Panc1 (cell line): ENCODE results near the gene EFEMP1.

Experiments used
- POLR2AphosphoS5 ChIP-seq: IDR thresholded peaks from 2 replicates; pipeline ENCODE4 v1.6.1; 2012; ENCODE audit warnings: mild to moderate bottlenecking, low read depth, low read length, moderate library complexity
- SIN3A ChIP-seq: IDR thresholded peaks from 2 replicates; pipeline ENCODE4 v1.6.1; 2012; ENCODE audit warnings: low read depth, mild to moderate bottlenecking, low read length, moderate library complexity, borderline replicate concordance; ENCODE audit not compliant: insufficient read depth
- TF ChIP-seq, protein P1 (sequence below): fragments of 450-650 bp; IDR thresholded peaks from 2 replicates; pipeline ENCODE4 v1.5.1; 2017; ENCODE audit warnings: mild to moderate bottlenecking
- TF ChIP-seq, protein P2 (sequence below), 2 experiments: IDR thresholded peaks; 2 replicates each; pipeline ENCODE4 v1.6.1; 2011 to 2012; ENCODE audit warnings: low read depth in 2 of 2, control low read depth in 1 of 2, low read length in 1 of 2, mild to moderate bottlenecking in 1 of 2, moderate library complexity in 1 of 2; ENCODE audit not compliant: insufficient read depth in 1 of 2

DNA sequence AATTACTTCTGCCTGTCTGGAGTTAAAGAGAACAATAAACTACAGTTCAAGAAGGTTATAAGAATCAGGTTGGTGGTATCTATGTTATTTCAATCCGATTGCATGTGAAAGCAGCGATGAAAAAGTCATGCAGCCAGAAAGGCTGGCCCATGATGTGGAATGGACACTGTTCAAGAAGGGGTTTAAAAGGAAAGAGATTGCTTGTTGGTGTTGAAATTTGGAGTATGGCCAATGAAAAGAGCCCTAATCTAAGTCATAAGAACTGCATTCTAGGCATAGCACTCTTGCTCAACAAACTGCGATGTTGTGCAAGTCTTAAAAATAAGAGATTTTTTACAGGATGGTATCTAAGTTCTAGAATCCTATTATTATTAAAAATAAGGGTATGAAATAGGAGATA lies 61.3 kb downstream of the EFEMP1 start:
- TF ChIP-seq, protein P1, sequence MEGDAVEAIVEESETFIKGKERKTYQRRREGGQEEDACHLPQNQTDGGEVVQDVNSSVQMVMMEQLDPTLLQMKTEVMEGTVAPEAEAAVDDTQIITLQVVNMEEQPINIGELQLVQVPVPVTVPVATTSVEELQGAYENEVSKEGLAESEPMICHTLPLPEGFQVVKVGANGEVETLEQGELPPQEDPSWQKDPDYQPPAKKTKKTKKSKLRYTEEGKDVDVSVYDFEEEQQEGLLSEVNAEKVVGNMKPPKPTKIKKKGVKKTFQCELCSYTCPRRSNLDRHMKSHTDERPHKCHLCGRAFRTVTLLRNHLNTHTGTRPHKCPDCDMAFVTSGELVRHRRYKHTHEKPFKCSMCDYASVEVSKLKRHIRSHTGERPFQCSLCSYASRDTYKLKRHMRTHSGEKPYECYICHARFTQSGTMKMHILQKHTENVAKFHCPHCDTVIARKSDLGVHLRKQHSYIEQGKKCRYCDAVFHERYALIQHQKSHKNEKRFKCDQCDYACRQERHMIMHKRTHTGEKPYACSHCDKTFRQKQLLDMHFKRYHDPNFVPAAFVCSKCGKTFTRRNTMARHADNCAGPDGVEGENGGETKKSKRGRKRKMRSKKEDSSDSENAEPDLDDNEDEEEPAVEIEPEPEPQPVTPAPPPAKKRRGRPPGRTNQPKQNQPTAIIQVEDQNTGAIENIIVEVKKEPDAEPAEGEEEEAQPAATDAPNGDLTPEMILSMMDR: no peak
- TF ChIP-seq SIN3A: no peak
- TF ChIP-seq, protein P2, sequence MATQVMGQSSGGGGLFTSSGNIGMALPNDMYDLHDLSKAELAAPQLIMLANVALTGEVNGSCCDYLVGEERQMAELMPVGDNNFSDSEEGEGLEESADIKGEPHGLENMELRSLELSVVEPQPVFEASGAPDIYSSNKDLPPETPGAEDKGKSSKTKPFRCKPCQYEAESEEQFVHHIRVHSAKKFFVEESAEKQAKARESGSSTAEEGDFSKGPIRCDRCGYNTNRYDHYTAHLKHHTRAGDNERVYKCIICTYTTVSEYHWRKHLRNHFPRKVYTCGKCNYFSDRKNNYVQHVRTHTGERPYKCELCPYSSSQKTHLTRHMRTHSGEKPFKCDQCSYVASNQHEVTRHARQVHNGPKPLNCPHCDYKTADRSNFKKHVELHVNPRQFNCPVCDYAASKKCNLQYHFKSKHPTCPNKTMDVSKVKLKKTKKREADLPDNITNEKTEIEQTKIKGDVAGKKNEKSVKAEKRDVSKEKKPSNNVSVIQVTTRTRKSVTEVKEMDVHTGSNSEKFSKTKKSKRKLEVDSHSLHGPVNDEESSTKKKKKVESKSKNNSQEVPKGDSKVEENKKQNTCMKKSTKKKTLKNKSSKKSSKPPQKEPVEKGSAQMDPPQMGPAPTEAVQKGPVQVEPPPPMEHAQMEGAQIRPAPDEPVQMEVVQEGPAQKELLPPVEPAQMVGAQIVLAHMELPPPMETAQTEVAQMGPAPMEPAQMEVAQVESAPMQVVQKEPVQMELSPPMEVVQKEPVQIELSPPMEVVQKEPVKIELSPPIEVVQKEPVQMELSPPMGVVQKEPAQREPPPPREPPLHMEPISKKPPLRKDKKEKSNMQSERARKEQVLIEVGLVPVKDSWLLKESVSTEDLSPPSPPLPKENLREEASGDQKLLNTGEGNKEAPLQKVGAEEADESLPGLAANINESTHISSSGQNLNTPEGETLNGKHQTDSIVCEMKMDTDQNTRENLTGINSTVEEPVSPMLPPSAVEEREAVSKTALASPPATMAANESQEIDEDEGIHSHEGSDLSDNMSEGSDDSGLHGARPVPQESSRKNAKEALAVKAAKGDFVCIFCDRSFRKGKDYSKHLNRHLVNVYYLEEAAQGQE (IDR thresholded peaks at IDR 0.05; ENCODE audit: insufficient read depth in 1 of 2, low read depth in 2 of 2, low read length in 1 of 2): no peak
- no peak for TF ChIP-seq POLR2AphosphoS5
